NOMO-1 (cell line): ENCODE measurements around the gene CMIP.

Source experiments
- DNase-seq, 2 experiments: peaks; one replicate each; lab custom pipeline; 2025; ENCODE audit not compliant: unreplicated experiment in 2 of 2; lab: John Stamatoyannopoulos, UW

The CMIP gene

GRCh38 chr16:81560979-81561657, 116.5 kb downstream of the CMIP start:
- no peak for DNase-seq

- no peak for DNase-seq
Observed at GRCh38 chr16:81562174-81562849, 117.7 kb downstream of the CMIP start.

- no peak for DNase-seq
Observed at GRCh38 chr16:81562926-81563325, 118.3 kb downstream of the CMIP start.

GRCh38 chr16:81564421-81564911, 119.9 kb downstream of the CMIP start:
- no peak for DNase-seq

GRCh38 chr16:81565321-81566028, 120.9 kb downstream of the CMIP start:
- DNase-seq = no peak

GRCh38 chr16:81566086-81567007, 121.7 kb downstream of the CMIP start:
- no peak for DNase-seq

- DNase-seq = no peak
Observed at GRCh38 chr16:81567087-81567486, 122.5 kb downstream of the CMIP start.

GRCh38 chr16:81567987-81568748, 123.6 kb downstream of the CMIP start:
- no peak for DNase-seq

- no peak for DNase-seq
Observed at GRCh38 chr16:81568749-81569087, 124.1 kb downstream of the CMIP start.

GRCh38 chr16:81569361-81570034, 124.9 kb downstream of the CMIP start:
- no peak for DNase-seq

- DNase-seq = no peak
Observed at GRCh38 chr16:81570151-81570846, 125.7 kb downstream of the CMIP start.

- DNase-seq = no peak
Observed at GRCh38 chr16:81571175-81571574, 126.6 kb downstream of the CMIP start.

GRCh38 chr16:81571592-81572385, 127.2 kb downstream of the CMIP start:
- DNase-seq = no peak

GRCh38 chr16:81572386-81573144, 128.0 kb downstream of the CMIP start:
- no peak for DNase-seq

GRCh38 chr16:81573533-81574020, 129.0 kb downstream of the CMIP start:
- no peak for DNase-seq

GRCh38 chr16:81574168-81574567, 129.6 kb downstream of the CMIP start:
- no peak for DNase-seq

GRCh38 chr16:81575307-81575706, 130.7 kb downstream of the CMIP start:
- DNase-seq = no peak
